ENCODE results near the gene THSD1. TPM values are rescaled to one million over a fixed set of nuclear protein-coding genes. Genes with fewer than 3 reads are reported as not detected.
"Not testable (repeated sequence)": the region's sequence is repeated elsewhere in the genome, so short reads cannot be mapped to it uniquely, and the experiment has no call there.

THSD1 gene
- total RNA-seq, 1 experiment from 2014 or later = 0.11 TPM

GRCh38 chr13:52334107-52334506 lies 71.9 kb downstream of the THSD1 start:
- H3K9me3 Mint-ChIP-seq (ENCODE audit: unreplicated experiment); H3K27me3 ChIP-seq (replicated peaks; ENCODE audit: control insufficient read depth, insufficient read depth, low read length); H3K4me1 ChIP-seq; H3K9me3 ChIP-seq; POLR2A ChIA-PET; H3K27ac Mint-ChIP-seq (ENCODE audit: unreplicated experiment); H3K36me3 ChIP-seq (ENCODE audit: control insufficient read depth, insufficient read depth, low read length); BruUV-seq (replicated peaks); H3K4me1 Mint-ChIP-seq (ENCODE audit: low read depth, unreplicated experiment); H3K27me3 Mint-ChIP-seq (ENCODE audit: insufficient read depth, unreplicated experiment); H3K4me3 Mint-ChIP-seq (ENCODE audit: unreplicated experiment); DNase-seq; H3K4me3 ChIP-seq (ENCODE audit: low read depth, low read length); H3K36me3 Mint-ChIP-seq (ENCODE audit: insufficient read depth, unreplicated experiment); intact Hi-C loops (cut with micrococcal nuclease; ENCODE audit: unreplicated experiment); CTCF ChIA-PET: not testable (repeated sequence)

GRCh38 chr13:52331844-52332243 lies 74.1 kb downstream of the THSD1 start:
- H3K27me3 Mint-ChIP-seq (ENCODE audit: insufficient read depth, unreplicated experiment); DNase-seq; BruUV-seq (replicated peaks); H3K27me3 ChIP-seq (replicated peaks; ENCODE audit: control insufficient read depth, insufficient read depth, low read length); H3K27ac Mint-ChIP-seq (ENCODE audit: unreplicated experiment); H3K36me3 ChIP-seq (ENCODE audit: control insufficient read depth, insufficient read depth, low read length); H3K4me1 ChIP-seq; intact Hi-C loops (cut with micrococcal nuclease; ENCODE audit: unreplicated experiment); CTCF ChIA-PET; H3K4me3 ChIP-seq (ENCODE audit: low read depth, low read length); H3K4me1 Mint-ChIP-seq (ENCODE audit: low read depth, unreplicated experiment); H3K9me3 ChIP-seq; H3K4me3 Mint-ChIP-seq (ENCODE audit: unreplicated experiment); H3K36me3 Mint-ChIP-seq (ENCODE audit: insufficient read depth, unreplicated experiment); H3K9me3 Mint-ChIP-seq (ENCODE audit: unreplicated experiment); POLR2A ChIA-PET: not testable (repeated sequence)

Other genes with a start within 250 kb of the THSD1 start
- 23.2 and 33.5 TPM in 2 replicates for gene NEK3, start 246.6 kb downstream of the THSD1 start, total RNA-seq (2022)
- gene VPS36, start 44.5 kb upstream of the THSD1 start, total RNA-seq (2022) = 40.9 and 48.4 TPM in 2 replicates
- gene CKAP2, start 49.3 kb upstream of the THSD1 start, total RNA-seq (2022) = 62.4 and 68.9 TPM in 2 replicates
- gene HNRNPA1L2, start 236.3 kb upstream of the THSD1 start, total RNA-seq (2022) = 8.0 and 9.1 TPM in 2 replicates
- 73.6 and 84.3 TPM in 2 replicates for gene SUGT1, start 246.7 kb upstream of the THSD1 start, total RNA-seq (2022)